GM19452 (cell line): Measurements from ENCODE around the gene NDUFS3.

Source experiments
- ATAC-seq: cut with Tn5 transposase; IDR thresholded peaks from one replicate; pipeline ENCODE4 v1.9.1; 2021; ENCODE audit not compliant: unreplicated experiment

NDUFS3 gene

GRCh38 chr11:47589584-47589976 lies 10.7 kb downstream of the NDUFS3 start:
- ATAC-seq, result no peak

GRCh38 chr11:47589977-47590861 lies 11.3 kb downstream of the NDUFS3 start:
- ATAC-seq, result no peak

GRCh38 chr11:47591764-47592163 lies 12.9 kb downstream of the NDUFS3 start:
- ATAC-seq, result no peak

GRCh38 chr11:47592251-47592650 lies 13.4 kb downstream of the NDUFS3 start:
- ATAC-seq, result no peak

- no peak for ATAC-seq
Observed at GRCh38 chr11:47592970-47593369, 14.1 kb downstream of the NDUFS3 start.

GRCh38 chr11:47593492-47593933 lies 14.6 kb downstream of the NDUFS3 start:
- no peak for ATAC-seq

- no peak for ATAC-seq
Observed at GRCh38 chr11:47593934-47594855, 15.3 kb downstream of the NDUFS3 start, which contains the start of gene C1QTNF4. TSS of gene C1QTNF4 (minus strand) at chr11:47594411. CDS start at chr11:47590810, 3,601 bp downstream.

- no peak for ATAC-seq
Observed at GRCh38 chr11:47595029-47595428, 16.2 kb downstream of the NDUFS3 start.

- ATAC-seq, result no peak
Observed at GRCh38 chr11:47595967-47596366, 17.1 kb downstream of the NDUFS3 start.

GRCh38 chr11:47599902-47600301 lies 21.0 kb downstream of the NDUFS3 start:
- ATAC-seq, result no peak

GRCh38 chr11:47603295-47603694 lies 24.4 kb downstream of the NDUFS3 start:
- ATAC-seq, result no peak

- no peak for ATAC-seq
Observed at GRCh38 chr11:47605921-47606320, 27.0 kb downstream of the NDUFS3 start.

GRCh38 chr11:47606731-47607130 lies 27.9 kb downstream of the NDUFS3 start:
- no peak for ATAC-seq

GRCh38 chr11:47607380-47607779 lies 28.5 kb downstream of the NDUFS3 start:
- no peak for ATAC-seq

- ATAC-seq, result no peak
Observed at GRCh38 chr11:47609675-47610074, 30.8 kb downstream of the NDUFS3 start.

GRCh38 chr11:47611348-47611794 lies 32.5 kb downstream of the NDUFS3 start:
- ATAC-seq, result peak; percentile 80

GRCh38 chr11:47615249-47615648 lies 36.4 kb downstream of the NDUFS3 start:
- no peak for ATAC-seq

- ATAC-seq, result no peak
Observed at GRCh38 chr11:47616726-47617416, 38.0 kb downstream of the NDUFS3 start.

GRCh38 chr11:47617417-47617809 lies 38.5 kb downstream of the NDUFS3 start:
- ATAC-seq, result no peak

- no peak for ATAC-seq
Observed at GRCh38 chr11:47620836-47621378, 42.0 kb downstream of the NDUFS3 start.

GRCh38 chr11:47626234-47626633 lies 47.4 kb downstream of the NDUFS3 start:
- ATAC-seq, result no peak
